Gastrocnemius medialis (tissue), 4 donors: ENCODE results near the gene UMPS.

Experiments
- CTCF ChIP-seq, 5 experiments: fragments of 450-650 bp in 3 of 5; fragments of 200-600 bp in 2 of 5; sonication (generic) in 2 of 5; IDR thresholded peaks in 4 of 5; conservative IDR thresholded peaks in 1 of 5; 1 replicate in 4 of 5; 2 replicates in 1 of 5; pipeline ENCODE4 v1.5.1; 2016 to 2019; ENCODE audit warnings: antibody characterized with exemption in 5 of 5, mild to moderate bottlenecking in 3 of 5, moderate library complexity in 3 of 5
- POLR2A ChIP-seq, 2 donors: fragments of 450-650 bp; IDR thresholded peaks; one replicate each; pipeline ENCODE4 v1.6.1; 2017; ENCODE audit warnings: antibody characterized with exemption in 2 of 2, mild to moderate bottlenecking in 2 of 2, moderate library complexity in 2 of 2

DNA sequence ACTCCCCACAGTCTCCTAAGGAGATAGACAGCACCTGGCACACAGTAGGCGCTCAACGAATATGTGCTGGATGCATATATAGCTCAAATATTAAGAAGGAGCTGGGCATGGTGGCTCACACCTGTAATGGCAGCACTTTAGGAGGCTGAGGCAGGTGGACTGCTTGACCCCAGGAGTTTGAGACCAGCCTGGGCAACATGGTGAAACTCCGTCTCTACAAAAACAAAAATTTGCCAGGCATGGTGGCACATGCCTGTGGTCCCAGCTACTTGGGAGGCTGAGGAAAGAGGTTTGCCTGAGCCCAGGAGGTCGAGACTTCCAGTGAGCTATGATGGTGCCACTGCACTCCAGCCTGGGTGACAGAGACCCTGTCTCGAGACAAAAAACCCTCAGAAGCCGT lies 37.4 kb downstream of the UMPS start:
- TF ChIP-seq POLR2A (IDR thresholded peaks at IDR 0.05) (no peak), CTCF (IDR thresholded peaks at IDR 0.05 in 4 of 5, conservative IDR thresholded peaks at IDR 0.05 in 1 of 5) (no peak)
